Hematopoietic multipotent progenitor cell treated with erythropoietin and hydrocortisone succinate and interleukin-3 and kit ligand, for 6 days (in vitro differentiated cells): ENCODE results near the gene TEKT4.
"Not testable (repeated sequence)": the region's sequence is repeated elsewhere in the genome, so short reads cannot be mapped to it uniquely, and the experiment has no call there.

ENCODE experiments used
- DNase-seq: peaks from one replicate; pipeline ENCODE4 v3.0.0-alpha.2; 2015

The TEKT4 gene

DNA sequence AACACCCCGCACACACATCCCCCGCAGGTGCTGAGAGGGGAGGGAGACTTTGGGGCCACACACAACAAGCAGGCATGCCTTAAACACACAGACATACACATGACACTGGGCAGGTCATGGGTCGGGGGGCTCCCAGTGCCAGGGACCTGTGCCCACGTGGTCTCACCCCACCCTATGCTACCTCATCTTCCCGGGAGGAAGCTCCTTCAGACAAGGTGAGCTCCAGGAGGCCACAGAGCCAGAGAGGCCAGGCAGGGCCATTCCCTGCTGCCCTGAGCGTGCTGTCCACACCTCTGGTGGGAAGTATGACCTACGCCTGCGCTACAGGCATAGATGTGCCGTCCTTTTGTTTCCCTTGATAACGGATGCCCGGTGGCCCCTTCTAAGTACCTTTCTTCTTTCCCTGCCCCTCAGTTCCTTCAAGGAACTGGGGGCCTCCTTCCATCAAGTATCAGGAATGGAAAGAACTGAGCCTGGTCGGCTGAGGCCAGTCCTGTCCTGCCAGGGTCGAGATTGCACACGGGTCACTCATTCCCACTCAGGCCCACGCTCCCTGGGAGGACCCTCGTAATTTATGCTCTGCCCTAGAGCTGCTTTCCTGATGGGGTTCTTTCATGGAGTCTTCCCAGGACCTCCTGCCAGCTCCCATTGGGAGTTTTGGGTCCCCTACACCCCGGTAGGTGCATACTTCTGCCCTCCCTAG lies 4.7 kb downstream of the TEKT4 start:
- DNase-seq = no peak

DNA sequence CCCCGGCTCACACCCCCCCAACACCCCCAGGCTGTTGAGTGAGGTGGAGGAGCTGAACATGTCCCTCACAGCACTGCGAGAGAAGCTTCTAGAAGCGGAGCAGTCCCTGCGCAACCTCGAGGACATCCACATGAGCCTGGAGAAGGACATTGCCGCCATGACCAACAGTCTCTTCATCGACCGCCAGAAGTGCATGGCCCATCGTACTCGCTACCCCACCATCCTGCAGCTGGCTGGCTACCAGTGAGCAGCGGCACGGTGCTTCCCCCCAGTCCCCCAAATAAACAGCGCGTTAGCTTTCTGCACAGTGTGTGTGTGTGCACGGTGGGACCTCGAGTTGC lies 5.3 kb downstream of the TEKT4 start:
- DNase-seq = no peak

DNA sequence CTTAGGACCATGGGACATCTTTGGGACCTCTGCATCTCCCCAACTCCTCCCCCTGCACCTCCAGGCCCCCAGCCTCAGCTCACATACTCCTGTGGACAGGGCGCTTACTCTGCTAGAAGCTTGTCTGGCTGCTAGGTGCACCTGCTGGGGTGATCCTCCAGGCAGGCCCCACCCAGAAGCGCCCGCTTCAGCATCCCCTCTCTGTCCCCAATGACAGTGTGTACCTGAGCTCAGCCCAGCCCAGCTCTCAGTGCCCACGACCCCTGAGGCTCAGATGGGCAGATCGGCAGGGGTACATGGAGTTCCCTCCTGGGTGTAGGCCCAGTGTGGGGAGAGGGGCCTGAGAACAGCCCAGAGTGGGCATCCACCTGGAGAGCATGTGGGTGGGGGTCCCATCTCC lies 5.9 kb downstream of the TEKT4 start:
- DNase-seq = no peak

DNA sequence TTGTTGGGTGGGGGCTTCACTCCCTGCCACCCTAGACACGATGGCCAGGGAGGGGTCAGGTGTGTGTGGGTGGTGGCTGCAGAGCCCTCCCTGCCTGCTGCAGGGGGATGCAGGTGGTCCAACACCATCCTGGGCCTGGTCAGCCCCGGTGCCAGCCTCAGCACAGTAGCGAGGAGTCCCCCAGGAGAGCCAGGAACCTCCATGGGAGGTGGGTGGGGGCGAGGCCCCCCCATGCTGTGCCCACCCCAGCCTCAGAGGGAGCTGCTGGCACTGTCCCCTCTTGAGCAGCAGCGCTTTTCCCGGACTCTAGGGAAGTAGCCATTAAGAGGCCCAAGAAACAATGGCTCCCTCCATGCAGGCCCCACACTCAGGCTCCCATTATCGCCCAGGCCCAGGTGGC lies 7.3 kb downstream of the TEKT4 start:
- not testable (repeated sequence) for DNase-seq

DNA sequence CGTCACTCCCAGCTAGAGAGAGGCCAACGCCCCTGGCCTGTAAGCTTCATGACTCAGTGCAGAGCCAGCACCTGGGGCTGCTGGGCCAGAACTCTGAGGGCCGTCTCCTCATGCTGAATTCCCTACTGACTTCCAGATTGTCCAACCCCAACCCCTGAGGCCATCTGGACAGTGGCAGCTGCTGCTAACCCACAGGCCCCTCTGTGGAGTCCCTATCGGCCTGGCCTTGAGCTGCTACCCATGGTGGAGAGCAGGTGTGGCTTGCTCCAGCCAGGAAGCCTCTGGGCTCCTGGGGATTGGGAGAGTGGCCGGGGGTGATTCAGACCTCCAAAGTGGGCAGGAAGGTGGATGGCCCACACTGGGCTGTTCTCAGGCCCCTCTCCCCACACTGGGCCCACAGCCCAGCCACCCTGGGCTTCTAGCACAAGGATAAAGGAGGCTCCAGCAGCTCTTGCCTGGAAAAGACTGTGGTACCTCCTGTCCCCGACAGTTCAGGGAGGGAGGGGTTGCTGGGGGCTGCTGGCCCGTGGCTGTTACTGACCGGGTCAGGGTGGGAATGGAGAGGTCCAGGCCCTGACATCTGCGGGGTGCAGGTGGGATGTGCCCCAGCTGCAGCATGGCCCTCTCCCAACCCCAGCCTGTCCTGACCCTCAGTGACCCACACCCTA lies 8.2 kb downstream of the TEKT4 start:
- no peak for DNase-seq

DNA sequence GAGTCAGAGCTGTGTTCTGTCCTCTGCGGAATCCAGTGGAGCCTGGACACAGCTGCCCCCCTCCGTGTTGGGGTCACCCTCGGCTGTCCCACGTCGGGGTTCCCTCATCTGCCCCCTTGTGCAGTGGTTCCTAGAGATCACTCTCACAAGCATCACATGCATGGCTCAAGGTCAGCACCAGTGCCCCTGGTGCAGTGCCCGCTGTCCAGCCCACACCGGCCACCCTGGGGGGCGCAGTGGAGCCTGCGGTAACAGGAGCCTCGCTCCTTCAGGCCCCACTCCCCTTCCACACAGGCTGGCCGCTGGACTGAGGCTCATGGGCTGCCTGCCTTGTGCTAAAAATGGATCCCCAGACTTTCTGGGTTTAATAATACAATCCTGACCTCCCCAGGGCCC lies 8.8 kb downstream of the TEKT4 start:
- DNase-seq = no peak

DNA sequence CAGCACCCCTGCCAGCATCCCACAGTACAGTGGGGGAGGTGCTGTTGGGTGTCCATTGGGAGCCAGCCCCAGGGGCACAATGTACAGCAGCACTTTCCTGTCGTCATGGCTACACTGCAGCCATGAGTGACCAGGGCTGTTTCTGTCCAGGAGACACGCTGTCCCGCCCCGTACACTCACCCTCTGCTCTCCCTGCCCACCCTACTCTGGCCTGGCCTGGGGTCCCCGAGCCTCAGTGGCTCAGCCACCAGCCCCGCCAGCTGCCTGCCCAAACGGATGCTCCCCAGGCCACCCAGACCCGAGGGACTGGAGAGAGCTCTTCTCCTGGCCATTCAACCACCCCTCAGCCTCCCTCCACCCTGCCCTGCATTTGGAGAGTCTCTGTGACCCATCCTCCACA lies 9.3 kb downstream of the TEKT4 start:
- DNase-seq = no peak

DNA sequence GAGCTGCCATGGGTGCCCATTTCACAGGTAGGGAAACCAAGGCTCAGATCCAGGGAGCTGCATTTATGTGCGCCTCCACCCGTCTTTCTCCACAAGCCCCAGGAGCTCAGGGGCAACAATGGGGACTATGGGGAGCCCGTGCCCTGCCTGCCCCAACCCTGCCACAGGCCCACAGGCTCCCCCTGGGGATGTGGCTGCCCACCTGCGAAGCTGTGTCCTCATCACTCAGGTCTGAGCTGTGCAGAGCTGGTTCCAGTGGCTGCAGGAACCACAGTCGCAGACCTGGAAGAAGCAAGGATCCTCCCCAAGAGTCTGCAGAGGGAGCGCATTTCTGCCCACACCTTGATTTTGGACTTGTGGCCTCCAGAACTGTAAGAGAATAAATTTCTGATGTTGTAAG lies 9.8 kb downstream of the TEKT4 start:
- DNase-seq = no peak

DNA sequence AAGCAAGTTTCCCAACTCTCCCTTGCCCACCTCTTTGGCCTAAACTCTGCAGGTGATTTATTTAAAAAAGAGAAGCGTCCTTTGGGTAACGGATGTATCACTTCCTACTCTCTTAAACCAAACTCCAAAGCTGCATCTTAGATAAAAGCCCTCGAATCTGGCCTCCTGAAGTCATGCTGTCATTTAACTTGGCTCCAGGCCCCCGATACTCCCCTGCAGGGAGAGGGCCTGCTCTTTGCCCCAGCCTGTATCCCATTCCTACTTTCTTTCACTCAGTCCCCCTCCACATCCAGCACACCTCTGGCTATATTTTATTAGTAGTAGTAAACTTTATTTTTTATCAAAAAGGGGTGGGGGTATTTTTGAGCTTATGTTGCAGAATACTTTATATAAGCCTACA lies 19.0 kb downstream of the TEKT4 start:
- DNase-seq = no peak

DNA sequence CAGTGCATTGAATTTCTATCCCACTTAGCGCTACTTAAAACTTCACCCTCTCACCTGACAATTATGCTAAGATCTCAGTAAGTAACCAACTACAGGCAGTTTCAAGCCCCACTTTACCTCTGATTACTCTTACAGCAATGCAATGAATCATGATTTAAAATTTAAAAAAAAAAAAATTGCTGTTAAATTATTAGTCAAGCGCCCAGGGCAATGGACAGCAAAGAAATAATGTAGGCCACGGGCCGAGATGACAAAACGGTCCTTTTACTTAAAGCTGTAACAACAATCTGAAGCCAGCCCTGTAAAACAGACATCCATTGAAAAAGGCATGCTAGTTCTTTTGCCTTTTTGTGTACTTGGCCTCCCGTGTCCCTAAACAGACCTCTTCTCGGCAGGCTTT lies 24.0 kb downstream of the TEKT4 start:
- not testable (repeated sequence) for DNase-seq

DNA sequence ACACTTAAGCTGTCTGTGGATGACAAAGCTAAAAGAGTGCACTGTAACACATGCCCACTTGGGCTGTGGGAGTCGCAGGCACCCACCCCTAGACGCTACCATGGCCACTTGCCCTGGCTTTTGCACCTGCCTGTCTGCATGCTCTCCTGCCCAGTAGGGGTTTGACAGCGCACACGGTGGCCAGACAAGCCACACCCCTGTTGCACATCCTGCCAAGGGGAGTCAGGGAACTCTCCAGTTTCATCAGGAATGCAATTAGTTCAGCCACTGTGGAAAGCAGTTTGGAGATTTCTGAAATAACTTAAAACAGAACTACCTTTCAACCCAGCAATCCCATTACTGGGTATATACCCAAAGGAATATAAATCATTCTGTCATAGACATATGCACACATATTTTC lies 35.7 kb downstream of the TEKT4 start:
- DNase-seq = not testable (repeated sequence)

DNA sequence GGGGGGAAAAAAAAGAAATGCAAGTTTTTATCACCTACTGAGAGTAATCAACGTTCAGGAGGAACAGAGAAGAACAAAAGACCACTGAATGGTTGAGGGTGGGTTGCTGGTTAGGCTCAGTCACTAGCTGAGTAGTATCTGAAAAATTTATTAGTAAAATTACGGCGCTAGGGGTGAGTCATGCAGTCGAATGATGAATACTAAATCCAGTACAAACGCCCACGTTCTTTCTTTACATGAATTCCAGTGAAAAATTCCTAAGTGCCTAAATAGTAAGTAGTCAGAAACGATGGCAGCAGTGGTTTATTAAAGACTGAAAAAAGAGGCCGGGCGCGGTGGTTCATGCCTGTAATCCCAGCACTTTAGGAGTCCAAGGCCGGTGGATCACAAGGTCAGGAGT lies 52.0 kb downstream of the TEKT4 start:
- no peak for DNase-seq

DNA sequence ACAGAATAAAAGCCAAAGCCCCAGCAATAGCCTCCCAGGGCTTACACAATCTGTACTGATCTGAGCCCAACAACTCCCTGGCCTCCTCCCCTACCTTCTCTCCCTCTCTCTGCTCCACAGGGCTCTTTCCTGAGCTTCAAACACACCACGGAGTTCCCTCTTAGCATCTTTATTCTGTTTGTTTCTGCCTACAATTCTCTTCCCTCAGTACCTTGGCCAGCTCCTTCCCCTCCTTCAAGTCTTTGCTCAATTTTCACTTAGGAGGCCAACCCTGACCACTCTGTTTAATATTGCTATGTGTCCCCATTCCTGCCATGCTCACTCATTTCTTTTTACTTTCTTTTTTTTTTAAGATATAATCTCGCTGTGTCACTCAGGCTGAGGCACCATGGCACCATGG lies 53.8 kb downstream of the TEKT4 start:
- DNase-seq = not testable (repeated sequence)
